Motor neuron (in vitro differentiated cells): Measurements from ENCODE around the gene PSME3IP1. TPM values are rescaled to one million over a fixed set of nuclear protein-coding genes. Genes with fewer than 3 reads are reported as not detected.

ENCODE experiments used
- ATAC-seq, 8 experiments: fragments of 200-7000 bp; cut with Tn5 transposase; replicated peaks in 6 of 8; 2 replicates each; pipeline ENCODE4 v1.8.0; 2021; ENCODE audit warnings: mild to moderate bottlenecking in 8 of 8, moderate library complexity in 8 of 8
- H3K27ac ChIP-seq, 2 donors: fragments of 250-450 bp; sonication (Bioruptor Pico); 2 replicates each; pipeline ENCODE4 v1.9.0; 2021; ENCODE audit warnings: antibody characterized with exemption in 2 of 2, mild to moderate bottlenecking in 2 of 2, moderate library complexity in 1 of 2
- H3K4me1 ChIP-seq, 2 donors: fragments of 250-450 bp; sonication (Bioruptor Pico); replicated peaks in 1 of 2; 2 replicates each; pipeline ENCODE4 v1.6.1; 2021; ENCODE audit warnings: antibody characterized with exemption in 2 of 2, mild to moderate bottlenecking in 2 of 2, moderate library complexity in 1 of 2
- H3K4me3 ChIP-seq, 5 donors: fragments of 250-450 bp; sonication (Bioruptor Pico); 2 replicates each; pipeline ENCODE4 v1.9.0; 2021; ENCODE audit warnings: antibody characterized with exemption in 5 of 5, mild to moderate bottlenecking in 5 of 5, moderate library complexity in 4 of 5
- WGBS, 10 experiments: fragments of 450-650 bp; shearing (Covaris generic); methylation state at CpG; one replicate each; pipeline ENCODE4 v1.0.0; 2022; 5-methylcytosine and 5-hydroxymethylcytosine counted together
- in situ Hi-C, 9 experiments: fragments of 400-800 bp; cut with MboI; loops; one replicate each; pipeline ENCODE4 v1.15.0; 2021; ENCODE audit warnings: low sequenced_read_pairs in 9 of 9, low pct_unique_long_range_greater_than_20kb in 2 of 9; ENCODE audit not compliant: unreplicated experiment in 9 of 9
- total RNA-seq, 8 experiments: library from RNA; unstranded; fragments of 300-600 nt; gene quantifications; 2 replicates each; pipeline versions ENCODE4 v1.2.3 to v1.2.4, GENCODE V29; 2022

The PSME3IP1 gene
- total RNA-seq, 8 experiments from 2014 or later = 95.9 to 145 (median 106) TPM

DNA sequence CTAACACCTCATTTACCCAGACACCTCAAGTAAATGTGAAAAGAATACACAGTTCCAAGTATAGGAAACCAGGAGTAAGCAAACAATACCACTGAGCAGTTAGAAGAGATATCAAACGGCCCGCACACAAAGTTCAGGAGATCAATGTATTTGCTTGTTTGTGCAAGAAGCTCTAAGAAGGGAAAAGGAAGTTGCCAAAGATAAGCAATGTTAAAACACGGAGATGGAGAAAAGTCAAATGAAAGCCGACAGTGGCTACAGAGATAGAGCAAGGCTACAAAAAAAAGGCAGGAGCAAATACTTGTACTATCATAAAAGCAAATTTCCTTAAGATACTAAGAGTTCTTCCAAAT is 29.5 kb downstream of the PSME3IP1 start:
- in situ Hi-C loops = loop anchor here in 1 of 9 experiments (25.0 kb wide), 1 partner anchor 294 kb away; the partner anchor contains the start of gene SLC12A3
- no peak overlapping the region for H3K27ac ChIP-seq
- WGBS, 10 experiments = 75 to 100% (median 93%) methylated on average over 2 to 4 of the region's 4 CpGs
- ATAC-seq = no peak
- H3K4me3 ChIP-seq = no peak overlapping the region
- peaks cover 0 to 9% of the 10 kb centered on the region in 2 donors for H3K4me1 ChIP-seq

GRCh38 chr16:57155702-57156350 is 30.0 kb downstream of the PSME3IP1 start:
- 90 to 100% (median 95%) methylated on average over 1 to 6 of the region's 6 CpGs for WGBS, 10 experiments
- no peak for ATAC-seq
- in situ Hi-C loops = loop anchor here in 1 of 9 experiments (25.0 kb wide), 1 partner anchor 294 kb away; the partner anchor contains the start of gene SLC12A3
- Histone ChIP-seq H3K4me1 (peaks cover 0 to 9% of the 10 kb centered on the region in 2 donors), H3K27ac (no peak overlapping the region), H3K4me3 (no peak overlapping the region)

DNA sequence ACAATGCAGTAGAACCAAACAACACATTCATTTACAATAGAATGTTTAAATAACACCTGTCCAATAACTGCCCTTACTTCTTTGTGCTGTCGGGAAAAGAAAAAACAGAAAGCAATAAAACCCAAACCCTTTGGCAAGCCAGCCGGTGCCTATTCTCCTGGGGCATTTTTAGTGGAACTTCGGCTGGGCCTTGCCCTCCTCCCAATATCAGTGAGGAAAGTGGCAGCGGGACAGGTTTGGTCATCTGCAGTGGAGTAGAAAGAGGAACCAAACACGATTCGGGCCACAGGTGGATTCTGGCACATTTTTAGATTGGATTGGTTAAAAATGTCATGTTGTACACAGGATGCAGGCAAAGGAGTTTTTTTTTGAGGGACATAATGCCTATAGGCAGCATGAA is 32.0 kb downstream of the PSME3IP1 start:
- Histone ChIP-seq H3K4me3 (no peak overlapping the region), H3K4me1 (peaks cover 0 to 9% of the 10 kb centered on the region in 2 donors), H3K27ac (no peak overlapping the region)
- 80 to 100% (median 89%) methylated on average over 1 to 6 of the region's 6 CpGs; no CpG with 5 or more reads in 4 of the 10 experiments for WGBS, 10 experiments
- in situ Hi-C loops = loop anchor here in 1 of 9 experiments (25.0 kb wide), 1 partner anchor 292 kb away; the partner anchor contains the start of gene SLC12A3
- ATAC-seq = no peak

DNA sequence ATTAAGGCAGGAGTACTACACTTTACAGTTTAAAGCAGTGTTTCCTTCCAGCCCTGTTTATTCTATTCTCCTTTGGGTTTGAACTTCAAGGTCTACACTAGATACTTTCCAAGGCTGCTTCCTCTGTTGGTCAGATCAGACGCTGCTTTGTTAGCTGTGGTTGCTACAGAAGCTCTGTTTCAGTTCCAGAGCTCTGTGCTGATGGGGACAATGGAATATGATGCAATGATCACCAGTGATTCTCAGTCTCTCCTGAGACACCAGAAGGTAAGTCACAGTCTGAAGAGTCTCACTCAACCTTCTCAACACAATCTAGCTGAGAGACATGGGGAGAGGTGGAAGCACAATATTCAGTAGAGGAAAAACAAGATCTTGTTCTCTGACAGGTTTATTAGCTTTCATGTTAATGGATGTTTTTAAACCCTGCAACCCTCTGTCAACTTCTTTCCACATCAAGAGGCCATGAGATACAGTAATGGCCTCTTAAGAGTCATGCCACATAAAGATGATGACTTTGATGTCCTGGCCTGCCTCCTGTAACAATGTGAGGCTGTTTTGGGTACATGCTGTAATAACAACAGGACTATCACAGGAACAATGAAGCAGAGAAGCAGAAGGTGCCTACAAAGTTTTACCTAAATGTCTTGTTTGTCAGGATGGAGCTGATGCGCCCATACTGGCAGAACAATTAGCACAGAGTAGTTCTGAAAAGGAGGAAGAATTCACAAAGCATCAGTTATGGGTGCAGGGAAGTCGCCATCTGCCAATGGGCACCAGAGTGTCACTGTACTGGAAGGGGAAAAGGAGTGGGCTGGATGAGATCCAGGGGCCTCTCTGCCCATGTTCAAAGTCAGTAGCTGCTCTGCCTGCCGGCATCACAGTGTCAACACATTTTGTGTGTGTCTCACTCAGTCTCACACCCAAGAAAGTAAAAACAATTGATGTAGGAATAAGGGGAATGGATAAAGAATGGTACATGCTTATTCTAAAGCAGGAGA is 33.4 kb downstream of the PSME3IP1 start:
- H3K4me1 ChIP-seq = peaks cover 5 to 11% of the 10 kb centered on the region in 2 donors
- WGBS, 10 experiments = 89 to 100% (median 92%) methylated on average over 1 to 4 of the region's 4 CpGs; no CpG with 5 or more reads in 2 of the 10 experiments
- in situ Hi-C loops = loop anchor here in 1 of 9 experiments (25.0 kb wide), 1 partner anchor 290 kb away; the partner anchor contains the start of gene SLC12A3
- no peak overlapping the region for H3K4me3 ChIP-seq
- ATAC-seq = peak in 1 of 8 experiments; percentile 15
- H3K27ac ChIP-seq = no peak overlapping the region

DNA sequence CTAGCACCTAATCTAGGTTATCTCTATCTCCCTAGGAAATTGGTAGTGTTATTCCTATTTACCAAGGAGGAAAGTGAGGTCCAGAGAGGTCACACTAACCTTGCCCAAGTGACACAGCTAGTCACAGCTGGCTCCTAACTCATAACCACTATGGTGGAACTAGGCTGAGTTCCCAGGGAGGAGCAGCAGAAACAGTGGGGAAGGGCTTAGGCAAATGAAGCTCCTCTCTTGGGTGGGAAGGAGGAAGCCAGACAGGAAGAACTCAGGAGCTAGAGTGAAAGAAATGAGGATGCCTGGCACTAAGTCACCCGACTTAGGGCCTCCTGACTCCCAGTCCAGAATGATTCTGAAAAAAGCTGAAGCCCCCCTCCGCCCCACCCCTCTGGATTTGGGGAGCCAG is 34.5 kb downstream of the PSME3IP1 start:
- in situ Hi-C loops = loop anchor here in 1 of 9 experiments (25.0 kb wide), 1 partner anchor 289 kb away; the partner anchor contains the start of gene SLC12A3
- peak in 1 of 8 experiments; percentile 8 for ATAC-seq
- Histone ChIP-seq H3K4me3 (no peak overlapping the region), H3K4me1 (peaks cover 8 to 18% of the 10 kb centered on the region in 2 donors), H3K27ac (no peak overlapping the region)
- WGBS, 10 experiments = 60 to 93% (median 80%) methylated on average over 1 to 2 of the region's 2 CpGs; no CpG with 5 or more reads in 5 of the 10 experiments

- Histone ChIP-seq H3K27ac (no peak overlapping the region), H3K4me3 (no peak overlapping the region), H3K4me1 (peaks cover 8 to 18% of the 10 kb centered on the region in 2 donors)
- in situ Hi-C loops = loop anchor here in 1 of 9 experiments (25.0 kb wide), 1 partner anchor 289 kb away; the partner anchor contains the start of gene SLC12A3
- ATAC-seq = no peak
- 77 to 100% (median 90%) methylated on average over 1 to 7 of the region's 9 CpGs; no CpG with 5 or more reads in 1 of the 10 experiments for WGBS, 10 experiments
Measured at GRCh38 chr16:57150682-57151330, 35.0 kb downstream of the PSME3IP1 start.

GRCh38 chr16:57149391-57149790 is 36.4 kb downstream of the PSME3IP1 start:
- WGBS, 10 experiments = 97 to 100% (median 100%) methylated on average over 1 to 5 of the region's 10 CpGs; no CpG with 5 or more reads in 6 of the 10 experiments
- H3K4me3 ChIP-seq = no peak overlapping the region
- in situ Hi-C loops = no loop called here
- H3K4me1 ChIP-seq = peaks cover 8 to 20% of the 10 kb centered on the region in 2 donors
- ATAC-seq = no peak
- no peak overlapping the region for H3K27ac ChIP-seq

DNA sequence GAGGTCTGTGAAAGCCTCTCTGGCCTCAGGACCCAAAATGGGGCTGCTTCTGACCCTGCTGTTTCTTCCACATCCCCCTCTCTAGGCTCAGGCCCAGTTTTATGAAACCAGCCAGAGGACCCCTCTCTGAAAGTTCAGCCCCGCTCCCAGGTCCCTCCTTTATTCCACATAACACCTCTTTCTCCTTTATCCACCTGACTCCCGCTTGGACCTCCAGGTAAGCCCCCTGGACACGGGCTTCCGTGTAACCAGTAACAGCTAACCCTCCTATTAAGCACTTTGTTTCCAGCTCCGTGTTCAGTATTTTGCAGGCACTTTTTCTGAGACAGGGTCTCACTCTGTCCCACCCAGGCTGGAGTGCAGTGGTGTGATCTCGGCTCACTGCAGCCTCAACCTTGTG is 37.4 kb downstream of the PSME3IP1 start:
- WGBS, 10 experiments = 80 to 100% (median 100%) methylated on average over 1 to 6 of the region's 6 CpGs; no CpG with 5 or more reads in 3 of the 10 experiments
- Histone ChIP-seq H3K4me3 (no peak overlapping the region), H3K27ac (no peak overlapping the region), H3K4me1 (peaks cover 8 to 28% of the 10 kb centered on the region in 2 donors)
- in situ Hi-C loops = no loop called here
- ATAC-seq = no peak

- WGBS, 10 experiments = 0 to 40% (median 17%) methylated on average over 1 to 9 of the region's 14 CpGs; no CpG with 5 or more reads in 1 of the 10 experiments
- Histone ChIP-seq H3K27ac (peak overlapping the region in 1 of 2 donors; percentile 29), H3K4me1 (peaks cover 8 to 37% of the 10 kb centered on the region in 2 donors), H3K4me3 (no peak overlapping the region)
- in situ Hi-C loops = no loop called here
- ATAC-seq = peak; percentile 14 to 63 (median 55)
Measured at GRCh38 chr16:57147381-57148221, 38.2 kb downstream of the PSME3IP1 start.

- H3K4me3 ChIP-seq = no peak overlapping the region
- 71 to 100% (median 93%) methylated on average over 1 to 3 of the region's 5 CpGs; no CpG with 5 or more reads in 4 of the 10 experiments for WGBS, 10 experiments
- in situ Hi-C loops = no loop called here
- no peak overlapping the region for H3K27ac ChIP-seq
- ATAC-seq = peak in 2 of 8 experiments; percentile 20 to 57
- peaks cover 8 to 32% of the 10 kb centered on the region in 2 donors for H3K4me1 ChIP-seq
Measured at GRCh38 chr16:57146735-57147134, 39.1 kb downstream of the PSME3IP1 start.

DNA sequence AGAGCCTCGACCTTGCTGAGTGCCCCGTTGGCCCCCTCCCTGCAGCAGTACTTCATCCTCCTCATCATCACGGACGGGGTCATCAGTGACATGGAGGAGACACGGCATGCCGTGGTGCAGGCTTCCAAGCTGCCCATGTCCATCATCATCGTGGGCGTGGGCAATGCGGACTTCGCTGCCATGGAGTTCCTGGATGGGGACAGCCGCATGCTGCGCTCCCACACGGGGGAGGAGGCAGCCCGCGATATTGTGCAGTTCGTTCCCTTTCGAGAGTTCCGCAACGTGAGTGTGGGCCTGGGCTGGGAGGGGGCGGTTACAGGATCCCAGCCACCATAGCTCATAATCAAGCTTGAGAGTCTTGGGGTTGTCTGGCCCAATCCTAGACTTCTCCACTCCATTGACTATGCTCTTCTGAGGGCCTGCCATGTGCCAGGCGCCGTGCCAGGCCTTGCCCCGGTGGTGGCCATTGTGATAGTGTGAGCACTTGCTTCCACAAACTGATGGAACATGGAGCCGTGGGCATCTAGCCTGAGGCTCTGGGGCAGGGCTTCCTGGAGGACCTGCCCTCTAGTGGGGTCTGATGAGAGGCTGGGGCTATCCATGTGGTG is 39.7 kb downstream of the PSME3IP1 start:
- Histone ChIP-seq H3K4me3 (no peak overlapping the region), H3K4me1 (peaks cover 8 to 29% of the 10 kb centered on the region in 2 donors), H3K27ac (no peak overlapping the region)
- in situ Hi-C loops = no loop called here
- peak in 1 of 8 experiments; percentile 29 for ATAC-seq
- WGBS, 10 experiments = 90 to 100% (median 99%) methylated on average over 1 to 9 of the region's 24 CpGs; no CpG with 5 or more reads in 4 of the 10 experiments
